ENCODE measurements around the gene CACNA2D3.

CACNA2D3 gene

GRCh38 chr3:54865316-54865715 lies 743.0 kb downstream of the CACNA2D3 start:
- DNase-seq (ENCODE audit: low spot score) (no peak), FAIRE-seq (no peak)

- DNase-seq (ENCODE audit: low spot score) (no peak), FAIRE-seq (no peak)
Measured at GRCh38 chr3:54866251-54866650, 743.9 kb downstream of the CACNA2D3 start.

DNA sequence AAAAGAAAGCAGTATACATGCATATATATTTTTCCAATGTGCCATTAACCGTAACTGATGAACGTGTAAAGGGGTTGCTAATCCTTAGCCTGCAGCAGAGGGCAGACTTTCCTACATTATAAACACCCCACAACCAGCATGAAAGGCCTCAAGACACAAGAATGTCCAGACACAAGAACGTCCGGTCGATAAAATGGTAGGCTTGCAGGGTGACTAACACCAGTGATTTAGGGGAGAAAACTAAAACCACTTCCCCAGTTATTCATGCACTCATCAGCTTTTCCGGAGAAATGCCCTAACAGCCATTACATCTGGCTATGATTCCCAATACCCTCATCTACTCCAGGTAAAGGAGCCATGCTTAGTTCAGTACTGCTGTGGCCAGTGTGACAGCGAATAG lies 748.1 kb downstream of the CACNA2D3 start:
- DNase-seq (ENCODE audit: low spot score) (peak; percentile 73), FAIRE-seq (no peak)

- no peak for FAIRE-seq
Measured at GRCh38 chr3:54871867-54872266, 749.5 kb downstream of the CACNA2D3 start.

DNA sequence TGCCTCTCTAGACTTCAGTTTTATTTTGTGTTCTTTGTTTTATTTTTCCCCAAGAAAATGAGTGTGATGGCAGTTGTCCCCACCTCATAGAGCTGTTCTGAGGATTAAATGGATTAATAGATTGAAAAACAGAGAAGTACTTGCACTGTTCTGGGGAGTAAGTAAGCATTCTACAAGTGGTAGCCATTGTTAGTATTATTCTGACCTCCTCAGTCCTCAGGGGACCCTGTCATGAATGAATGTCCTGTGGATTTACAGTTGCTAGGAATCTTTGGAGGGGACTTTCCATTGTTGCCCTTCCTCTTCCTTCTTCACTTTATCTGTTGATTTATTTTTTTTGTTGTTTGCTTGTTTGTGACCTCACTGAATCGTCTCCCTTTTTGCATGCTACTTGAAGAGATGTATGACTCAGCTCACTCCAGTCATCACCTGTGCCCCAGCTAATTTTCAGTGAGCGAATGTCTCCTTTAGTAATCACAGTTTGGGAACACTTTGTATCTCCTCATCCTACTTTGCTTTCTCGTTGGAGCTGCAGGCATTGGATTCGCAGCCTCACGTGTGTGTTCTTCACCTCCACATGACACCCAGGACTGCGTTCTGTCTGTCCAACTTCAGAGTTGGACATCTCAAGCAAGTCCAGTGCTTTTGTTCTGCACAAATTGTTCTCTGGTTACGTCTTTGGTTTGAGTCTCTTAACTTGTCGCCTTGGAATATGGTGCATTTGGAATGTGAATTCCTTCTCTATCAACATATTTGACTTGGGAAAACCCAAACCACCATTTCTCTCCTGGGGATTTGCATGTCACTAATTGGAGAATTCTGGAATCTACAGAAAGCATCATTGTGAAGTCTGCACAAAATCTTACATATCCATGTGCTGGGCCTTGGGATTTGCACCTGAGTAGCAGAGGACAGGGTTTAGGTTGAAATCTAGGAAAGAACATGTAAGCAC lies 751.0 kb downstream of the CACNA2D3 start:
- FAIRE-seq (peak; percentile 61), DNase-seq (ENCODE audit: low spot score) (no peak)

More at GRCh38 chr3:54871867-54872266, 749.5 kb downstream of the CACNA2D3 start:
- no peak for DNase-seq (ENCODE audit: low spot score)

DNA sequence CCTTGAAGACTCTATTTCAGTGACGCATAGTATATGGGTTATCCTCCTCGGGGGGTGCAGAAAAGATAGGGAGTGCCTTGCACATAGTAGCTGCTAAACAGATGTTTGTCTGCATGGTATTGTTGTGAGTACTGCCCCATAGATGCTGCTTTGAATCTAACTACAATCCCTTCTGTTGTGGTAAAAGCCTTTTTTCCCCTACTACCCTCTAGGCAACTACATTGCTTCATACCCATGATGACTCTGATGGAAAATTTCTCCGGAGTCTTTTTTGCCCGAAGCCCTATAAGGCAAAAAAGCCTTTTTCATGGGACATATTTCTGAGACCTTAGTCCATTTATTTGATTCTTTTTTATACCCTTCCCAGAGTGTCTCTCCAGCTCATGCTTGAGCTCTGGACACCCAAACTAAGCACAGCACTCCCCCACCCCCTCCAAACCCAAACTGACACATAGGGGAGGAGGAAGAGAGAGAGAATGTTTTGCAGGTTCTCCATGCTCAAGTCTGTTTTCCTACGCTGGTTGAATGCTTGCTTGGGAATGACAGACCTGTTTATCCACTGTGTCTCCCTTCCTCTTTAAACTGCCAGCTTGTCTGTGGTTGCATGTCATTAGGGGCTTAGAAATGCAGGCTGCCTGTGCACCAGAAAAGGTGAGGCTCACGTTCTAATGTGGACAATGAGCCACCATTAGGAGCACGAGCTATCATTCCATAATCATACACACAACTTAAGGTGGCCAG lies 752.6 kb downstream of the CACNA2D3 start:
- FAIRE-seq: no peak
- DNase-seq (ENCODE audit: low spot score): no peak

- no peak for FAIRE-seq
- DNase-seq (ENCODE audit: low spot score): no peak
Measured at GRCh38 chr3:54875596-54876268, 753.4 kb downstream of the CACNA2D3 start.

GRCh38 chr3:54876694-54877093 lies 754.3 kb downstream of the CACNA2D3 start:
- FAIRE-seq (no peak), DNase-seq (ENCODE audit: low spot score) (no peak)

DNA sequence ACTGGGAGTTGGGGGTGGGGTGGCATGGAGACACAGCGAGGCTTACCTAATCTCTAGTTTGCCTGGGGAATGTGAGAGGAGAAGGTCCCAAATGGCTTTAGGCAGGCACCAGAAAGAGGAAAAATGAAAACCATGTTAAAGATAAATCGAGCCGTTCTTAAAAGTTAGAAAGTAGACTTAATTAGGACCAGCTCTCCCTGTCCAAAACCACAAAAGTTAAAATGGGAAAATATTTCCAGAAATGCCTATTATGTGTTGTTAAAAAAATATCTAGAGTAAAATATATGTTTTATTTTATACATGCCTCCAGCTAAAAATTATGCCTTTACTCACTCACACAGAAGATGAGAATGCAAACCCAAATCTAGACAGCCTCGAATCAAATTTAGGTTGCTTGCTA lies 755.4 kb downstream of the CACNA2D3 start:
- no peak for DNase-seq (ENCODE audit: low spot score)
- FAIRE-seq: no peak

DNA sequence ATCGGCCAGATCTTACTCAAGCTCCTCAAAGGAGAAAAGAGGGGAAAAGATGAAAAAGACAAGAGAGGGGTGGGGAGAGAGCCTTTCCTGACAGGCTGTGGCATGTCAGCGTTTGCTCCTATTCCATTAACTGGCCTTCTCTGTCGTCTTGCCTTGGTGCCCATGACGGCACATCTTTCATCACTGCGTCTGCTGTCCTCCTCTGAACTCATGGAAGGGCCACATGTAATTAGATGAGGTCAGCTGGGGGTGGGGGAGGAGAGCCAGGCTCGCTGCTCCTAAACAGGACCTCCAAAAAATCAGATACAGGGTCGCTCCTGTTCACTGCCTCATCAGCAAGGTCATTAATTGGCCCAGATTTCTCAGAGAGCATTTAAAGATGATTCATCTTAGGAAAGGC lies 755.8 kb downstream of the CACNA2D3 start:
- no peak for FAIRE-seq
- DNase-seq (ENCODE audit: low spot score): no peak

DNA sequence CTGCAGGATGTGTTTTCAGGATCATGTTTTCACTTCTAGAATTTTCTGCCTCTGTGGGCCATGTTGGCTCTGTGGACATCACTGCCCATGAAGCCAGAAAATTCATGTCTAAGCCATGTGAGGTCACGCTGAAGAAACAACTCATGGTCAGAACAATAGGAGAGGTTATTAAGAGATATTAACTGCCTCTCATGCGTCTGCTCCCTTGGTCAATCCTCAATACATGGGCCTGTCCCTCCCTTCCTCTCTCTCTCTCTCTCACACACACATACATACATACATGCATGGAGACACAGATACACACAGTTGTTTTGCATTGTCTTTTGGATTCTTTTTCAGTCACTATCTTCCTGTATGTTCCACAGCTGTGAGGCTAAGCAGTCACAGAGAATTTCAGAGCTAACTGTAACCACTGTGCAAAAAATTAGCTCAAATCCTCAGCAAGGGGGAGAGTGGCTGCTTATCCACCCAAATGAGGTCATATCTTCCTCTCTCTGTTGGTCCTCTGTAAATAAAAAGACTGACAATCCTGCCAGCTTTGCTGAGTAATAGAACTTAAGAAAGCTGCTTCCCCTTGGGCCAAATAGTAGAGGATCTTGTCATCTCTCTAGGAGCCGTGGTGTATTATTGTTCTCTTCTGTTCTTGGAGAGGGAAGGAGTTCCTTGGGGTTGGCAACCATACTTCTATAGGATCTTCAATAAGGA lies 759.9 kb downstream of the CACNA2D3 start:
- no peak for DNase-seq (ENCODE audit: low spot score)
- FAIRE-seq: no peak

GRCh38 chr3:54888162-54888561 lies 765.8 kb downstream of the CACNA2D3 start:
- DNase-seq (ENCODE audit: low spot score) (no peak), FAIRE-seq (no peak)

DNA sequence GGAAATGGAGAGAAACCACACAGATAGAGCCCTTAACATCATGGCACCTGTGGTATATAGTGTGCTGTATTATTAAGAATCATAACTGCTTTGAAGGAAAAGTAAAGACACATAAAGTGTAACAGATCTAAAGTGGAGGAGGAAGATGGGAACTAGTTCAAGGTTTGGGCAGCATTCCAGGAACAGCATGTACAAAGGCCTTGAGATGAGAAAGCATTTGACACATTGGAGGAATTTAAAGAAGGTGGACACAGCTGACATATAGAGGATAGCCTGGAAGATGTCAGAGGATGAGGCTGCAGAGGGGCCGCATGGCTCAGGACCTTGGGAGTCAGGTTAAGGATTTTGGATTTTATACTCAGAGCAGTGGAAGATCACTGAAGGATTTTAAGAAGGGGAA lies 766.5 kb downstream of the CACNA2D3 start:
- FAIRE-seq (no peak), DNase-seq (ENCODE audit: low spot score) (no peak)

GRCh38 chr3:54889731-54890130 lies 767.4 kb downstream of the CACNA2D3 start:
- DNase-seq (ENCODE audit: low spot score) (no peak), FAIRE-seq (no peak)

GRCh38 chr3:54891540-54891897 lies 769.2 kb downstream of the CACNA2D3 start:
- DNase-seq (ENCODE audit: low spot score): peak; percentile 95
- peak; percentile 94 for FAIRE-seq

DNA sequence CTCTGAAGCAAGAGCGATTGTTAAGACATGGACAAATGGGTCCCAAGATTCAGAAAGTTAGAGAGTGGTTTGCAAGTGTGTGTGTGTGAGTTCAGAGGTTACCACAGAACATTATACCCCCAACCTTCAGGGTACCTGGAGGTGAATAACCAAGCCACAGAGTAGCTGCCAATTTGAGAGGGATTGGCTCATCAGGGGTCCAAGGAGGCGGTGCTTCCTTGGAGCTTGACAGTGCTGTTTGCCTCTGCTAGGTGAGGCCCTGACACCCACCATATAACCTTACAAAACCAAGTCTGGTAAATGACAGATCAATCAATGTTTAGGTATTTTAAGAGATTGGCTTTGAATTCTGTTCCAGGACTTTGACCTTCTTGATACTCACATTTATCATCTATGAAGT lies 769.8 kb downstream of the CACNA2D3 start:
- FAIRE-seq (no peak), DNase-seq (ENCODE audit: low spot score) (no peak)

DNA sequence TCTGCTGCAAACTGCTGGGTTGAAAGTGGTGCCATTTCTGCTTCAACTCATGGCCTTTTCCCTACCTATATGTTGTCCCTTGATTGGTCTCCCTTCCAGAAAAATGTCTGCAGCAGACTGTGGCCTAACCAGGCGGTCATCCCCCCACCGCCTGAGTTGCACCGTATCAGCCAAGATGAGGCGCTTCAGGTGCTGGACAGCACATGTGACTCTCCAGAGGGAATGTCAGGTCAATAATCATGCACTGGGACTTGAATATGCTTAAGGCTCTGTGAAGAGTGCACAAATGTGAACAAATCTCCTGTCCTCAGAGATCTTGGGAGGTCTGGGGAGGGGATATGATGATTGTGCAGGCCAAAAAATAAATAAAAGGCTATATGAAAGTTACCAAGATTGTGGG lies 773.3 kb downstream of the CACNA2D3 start:
- FAIRE-seq (no peak), DNase-seq (ENCODE audit: low spot score) (no peak)

DNA sequence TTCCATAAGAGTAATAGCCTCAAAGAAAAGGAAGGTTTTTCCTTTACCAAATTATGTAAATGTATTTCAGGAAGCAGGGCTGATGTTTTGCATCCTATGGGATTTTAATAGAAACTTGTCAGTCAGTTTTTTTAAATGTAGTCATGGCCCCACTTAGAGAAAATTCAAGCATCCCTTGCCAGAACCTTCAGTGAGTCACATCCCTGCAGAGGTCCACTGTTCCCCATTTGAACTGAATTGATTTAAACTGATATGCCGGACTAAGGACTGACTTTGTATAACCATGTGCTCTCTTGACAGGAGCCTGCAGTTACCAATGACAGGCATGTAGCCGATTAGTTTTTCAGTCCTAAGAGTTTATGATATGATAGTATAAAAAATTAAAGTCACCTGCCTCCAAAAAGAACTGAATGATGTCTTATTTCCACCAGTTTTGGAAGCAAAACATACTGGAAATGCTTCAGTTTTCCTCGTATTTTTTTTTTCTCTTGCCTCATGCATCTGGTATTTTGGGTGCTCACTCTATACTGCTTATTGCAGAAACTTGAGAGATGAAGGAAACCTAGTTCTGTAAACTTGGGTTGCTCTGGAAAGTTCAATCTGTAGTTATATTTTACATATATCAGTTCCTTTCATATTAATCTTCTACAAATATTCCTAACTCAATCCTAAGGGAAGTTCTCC lies 774.8 kb downstream of the CACNA2D3 start:
- no peak for FAIRE-seq
- no peak for DNase-seq (ENCODE audit: low spot score)

DNA sequence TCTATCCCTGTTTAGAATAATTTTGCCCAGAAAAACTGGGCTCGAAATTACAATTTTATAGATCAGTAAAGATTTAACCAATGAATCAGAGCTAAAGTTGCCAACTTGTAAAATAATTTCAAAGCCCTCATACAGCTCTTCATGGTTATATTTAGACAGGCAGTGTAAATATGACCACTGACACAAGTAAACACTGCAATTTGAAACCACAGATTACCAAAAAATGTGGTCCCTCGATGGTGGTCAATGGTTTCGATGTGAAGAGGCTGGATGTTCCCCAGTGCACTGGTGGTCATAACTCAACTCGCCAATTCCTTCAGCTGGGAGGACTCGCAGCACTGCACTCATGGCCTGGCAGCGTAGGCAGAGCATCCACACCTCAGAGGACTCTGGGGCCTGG lies 776.9 kb downstream of the CACNA2D3 start:
- FAIRE-seq (no peak), DNase-seq (ENCODE audit: low spot score) (no peak)

DNA sequence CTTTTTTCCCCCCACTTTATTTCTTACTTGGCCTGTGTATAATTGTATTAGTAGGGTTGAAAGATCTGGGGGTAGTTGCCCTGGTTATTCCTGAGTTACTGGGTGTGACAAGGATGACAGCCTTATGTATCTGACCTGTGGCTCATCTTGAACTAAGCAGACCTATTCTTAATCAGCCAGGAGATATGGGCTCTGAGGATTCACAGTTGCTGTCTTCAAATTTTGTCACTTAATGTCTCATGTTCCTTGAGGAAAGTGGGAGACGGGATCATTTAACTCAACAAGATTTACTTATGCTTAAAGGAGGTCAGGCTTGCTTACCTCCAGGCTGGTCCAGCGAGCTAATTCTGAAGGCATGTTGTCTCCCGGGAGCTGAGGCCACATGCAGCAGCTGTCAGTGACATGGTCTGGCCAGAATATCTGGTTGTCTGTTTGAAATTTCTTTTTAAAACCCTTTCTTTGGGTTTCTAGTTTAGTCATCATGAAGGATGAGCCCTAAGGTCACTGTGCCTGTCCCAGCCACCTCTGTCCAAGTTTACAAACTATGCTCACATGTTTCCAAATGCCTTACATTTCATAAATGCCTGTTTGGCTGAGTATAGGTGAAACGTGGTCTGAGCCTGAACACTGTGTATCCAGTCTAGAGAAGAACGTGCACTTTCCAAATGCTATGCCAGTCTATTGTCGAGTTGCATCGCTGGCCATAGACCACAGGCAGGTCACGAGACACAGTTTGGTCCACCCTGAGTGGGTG lies 778.7 kb downstream of the CACNA2D3 start:
- no peak for DNase-seq (ENCODE audit: low spot score)
- peak; percentile 65 for FAIRE-seq
